HG02840 (cell line): ENCODE measurements around the gene IGF1.

Experiments
- ATAC-seq: cut with Tn5 transposase; IDR thresholded peaks from one replicate; pipeline ENCODE4 v1.9.1; 2021; ENCODE audit warnings: mild to moderate bottlenecking, moderate library complexity, moderate number of reproducible peaks; ENCODE audit not compliant: unreplicated experiment, low FRiP score

IGF1 gene

GRCh38 chr12:102498471-102498870 lies 18.1 kb upstream of the IGF1 start:
- ATAC-seq, result no peak

GRCh38 chr12:102497743-102498142 lies 17.4 kb upstream of the IGF1 start:
- ATAC-seq, result no peak

GRCh38 chr12:102496591-102496990 lies 16.2 kb upstream of the IGF1 start:
- no peak for ATAC-seq

- ATAC-seq, result no peak
Measured at GRCh38 chr12:102487226-102487625, 6.9 kb upstream of the IGF1 start.

- ATAC-seq, result no peak
Measured at GRCh38 chr12:102486153-102486552, 5.8 kb upstream of the IGF1 start.

- peak; percentile 55 for ATAC-seq
Measured at GRCh38 chr12:102484428-102484958, 4.1 kb upstream of the IGF1 start.

- peak; percentile 23 for ATAC-seq
Measured at GRCh38 chr12:102484017-102484416, 3.7 kb upstream of the IGF1 start.

- ATAC-seq, result peak; percentile 48
Measured at GRCh38 chr12:102483466-102483865, 3.1 kb upstream of the IGF1 start.

GRCh38 chr12:102481705-102482425 lies 1.5 kb upstream of the IGF1 start:
- ATAC-seq, result no peak

- no peak for ATAC-seq
Measured at GRCh38 chr12:102479939-102480338, 424 bp downstream of the IGF1 start.

GRCh38 chr12:102479099-102479885 lies 1.1 kb downstream of the IGF1 start:
- ATAC-seq, result peak; percentile 42

- ATAC-seq, result peak; percentile 45
Measured at GRCh38 chr12:102478405-102479098, 1.8 kb downstream of the IGF1 start.

- ATAC-seq, result no peak
Measured at GRCh38 chr12:102475355-102475754, 5.0 kb downstream of the IGF1 start.

GRCh38 chr12:102474438-102475064 lies 5.8 kb downstream of the IGF1 start:
- no peak for ATAC-seq

- ATAC-seq, result no peak
Measured at GRCh38 chr12:102472496-102472895, 7.9 kb downstream of the IGF1 start.

GRCh38 chr12:102471556-102471955 lies 8.8 kb downstream of the IGF1 start:
- no peak for ATAC-seq

- ATAC-seq, result no peak
Measured at GRCh38 chr12:102470945-102471344, 9.4 kb downstream of the IGF1 start.

- ATAC-seq, result no peak
Measured at GRCh38 chr12:102468261-102468915, 12.0 kb downstream of the IGF1 start.

- ATAC-seq, result no peak
Measured at GRCh38 chr12:102465762-102466560, 14.4 kb downstream of the IGF1 start.
